ENCODE results near the gene CDKN1B.

DNA sequence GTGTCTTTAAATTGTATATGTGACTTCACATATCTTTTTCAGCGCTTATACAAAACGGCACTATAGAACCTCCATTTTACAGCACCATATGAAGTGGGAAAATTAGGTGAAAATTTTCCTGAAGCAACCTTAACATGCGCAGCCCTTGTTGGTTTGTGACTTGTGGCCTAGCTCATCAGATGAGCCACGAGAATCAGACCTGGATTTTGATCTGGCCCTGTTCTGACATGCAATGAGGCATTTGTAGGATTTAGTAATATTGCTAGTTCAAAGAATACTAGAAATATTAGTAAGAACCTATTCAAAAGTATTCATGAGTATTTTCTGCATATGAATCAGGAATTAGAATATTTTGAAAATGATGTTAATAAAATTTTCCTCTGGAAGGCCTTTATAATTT lies 2.9 kb downstream of the CDKN1B start:
- TF ChIP-seq CTCF (IDR thresholded peaks at IDR 0.05 in 2 of 3, conservative IDR thresholded peaks at IDR 0.05 in 1 of 3; ENCODE audit: borderline replicate concordance in 1 of 3, insufficient read depth in 1 of 3, low read depth in 2 of 3, low read length in 2 of 3) (no peak), POLR2AphosphoS5 (IDR thresholded peaks at IDR 0.05; ENCODE audit: low read depth, low read length) (no peak), EZH2 (IDR thresholded peaks at IDR 0.05) (no peak), POLR2A (IDR thresholded peaks at IDR 0.05; ENCODE audit: borderline replicate concordance, extremely low read depth, insufficient read depth, insufficient read length) (no peak), ELF1 (IDR thresholded peaks at IDR 0.05; ENCODE audit: borderline replicate concordance, low read depth) (no peak), MAX (IDR thresholded peaks at IDR 0.05) (no peak), YY1 (IDR thresholded peaks at IDR 0.05; ENCODE audit: extremely low read depth, insufficient replicate concordance, low read depth, low read length) (no peak), SRF (IDR thresholded peaks at IDR 0.05; ENCODE audit: low read depth) (no peak), SIN3A (IDR thresholded peaks at IDR 0.05; ENCODE audit: low read depth) (0 out of 2 replicates have a peak, but pooled peaks have one; percentile 14), RAD21 (IDR thresholded peaks at IDR 0.05; ENCODE audit: low read depth) (no peak), CEBPB (IDR thresholded peaks at IDR 0.05; ENCODE audit: low read depth) (no peak)
- TF ChIP-seq, protein P1, sequence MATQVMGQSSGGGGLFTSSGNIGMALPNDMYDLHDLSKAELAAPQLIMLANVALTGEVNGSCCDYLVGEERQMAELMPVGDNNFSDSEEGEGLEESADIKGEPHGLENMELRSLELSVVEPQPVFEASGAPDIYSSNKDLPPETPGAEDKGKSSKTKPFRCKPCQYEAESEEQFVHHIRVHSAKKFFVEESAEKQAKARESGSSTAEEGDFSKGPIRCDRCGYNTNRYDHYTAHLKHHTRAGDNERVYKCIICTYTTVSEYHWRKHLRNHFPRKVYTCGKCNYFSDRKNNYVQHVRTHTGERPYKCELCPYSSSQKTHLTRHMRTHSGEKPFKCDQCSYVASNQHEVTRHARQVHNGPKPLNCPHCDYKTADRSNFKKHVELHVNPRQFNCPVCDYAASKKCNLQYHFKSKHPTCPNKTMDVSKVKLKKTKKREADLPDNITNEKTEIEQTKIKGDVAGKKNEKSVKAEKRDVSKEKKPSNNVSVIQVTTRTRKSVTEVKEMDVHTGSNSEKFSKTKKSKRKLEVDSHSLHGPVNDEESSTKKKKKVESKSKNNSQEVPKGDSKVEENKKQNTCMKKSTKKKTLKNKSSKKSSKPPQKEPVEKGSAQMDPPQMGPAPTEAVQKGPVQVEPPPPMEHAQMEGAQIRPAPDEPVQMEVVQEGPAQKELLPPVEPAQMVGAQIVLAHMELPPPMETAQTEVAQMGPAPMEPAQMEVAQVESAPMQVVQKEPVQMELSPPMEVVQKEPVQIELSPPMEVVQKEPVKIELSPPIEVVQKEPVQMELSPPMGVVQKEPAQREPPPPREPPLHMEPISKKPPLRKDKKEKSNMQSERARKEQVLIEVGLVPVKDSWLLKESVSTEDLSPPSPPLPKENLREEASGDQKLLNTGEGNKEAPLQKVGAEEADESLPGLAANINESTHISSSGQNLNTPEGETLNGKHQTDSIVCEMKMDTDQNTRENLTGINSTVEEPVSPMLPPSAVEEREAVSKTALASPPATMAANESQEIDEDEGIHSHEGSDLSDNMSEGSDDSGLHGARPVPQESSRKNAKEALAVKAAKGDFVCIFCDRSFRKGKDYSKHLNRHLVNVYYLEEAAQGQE (IDR thresholded peaks at IDR 0.05; ENCODE audit: low read depth), result no peak
